GM12878 (cell line): ENCODE measurements around the gene OPRM1. TPM values are rescaled to one million over a fixed set of nuclear protein-coding genes. Genes with fewer than 3 reads are reported as not detected.

ENCODE experiments used
- ASH2L ChIP-seq: fragments of 300-600, 200-600 bp; sonication (generic); IDR thresholded peaks from 2 replicates; pipeline ENCODE4 v1.6.1; 2017; ENCODE audit warnings: low read depth, mild to moderate bottlenecking, borderline replicate concordance
- DPF2 ChIP-seq: fragments of 450-650 bp; IDR thresholded peaks from 2 replicates; pipeline ENCODE4 v1.6.1; 2017; ENCODE audit warnings: mild to moderate bottlenecking
- E2F8 ChIP-seq: fragments of 450-650 bp; IDR thresholded peaks from 2 replicates; pipeline ENCODE4 v1.6.1; 2018; ENCODE audit warnings: mild to moderate bottlenecking, low read depth, moderate library complexity; ENCODE audit not compliant: partially characterized antibody
- E4F1 ChIP-seq: fragments of 450-650 bp; IDR thresholded peaks from 2 replicates; pipeline ENCODE4 v1.6.1; 2018; ENCODE audit warnings: borderline replicate concordance, mild to moderate bottlenecking; ENCODE audit not compliant: partially characterized antibody
- FOXK2 ChIP-seq: fragments of 450-650 bp; IDR thresholded peaks from 2 replicates; pipeline ENCODE4 v1.6.1; 2017; ENCODE audit warnings: mild to moderate bottlenecking, moderate library complexity
- JUND ChIP-seq: IDR thresholded peaks from 2 replicates; pipeline ENCODE4 v1.6.1; 2012; ENCODE audit warnings: low read depth, mild to moderate bottlenecking, low read length, improper control_type of control experiment, moderate library complexity
- KLF5 ChIP-seq: fragments of 450-650 bp; IDR thresholded peaks from 2 replicates; pipeline ENCODE4 v1.6.1; 2014; ENCODE audit warnings: mild to moderate bottlenecking; ENCODE audit not compliant: partially characterized antibody
- LARP7 ChIP-seq: fragments of 450-650 bp; IDR thresholded peaks from 2 replicates; pipeline ENCODE4 v1.6.1; 2017; ENCODE audit warnings: mild to moderate bottlenecking
- NR2C1 ChIP-seq: fragments of 450-650 bp; IDR thresholded peaks from 2 replicates; pipeline ENCODE4 v1.6.1; 2017; ENCODE audit warnings: antibody characterized with exemption, mild to moderate bottlenecking, moderate library complexity
- POLR2A ChIP-seq: IDR thresholded peaks from 2 replicates; pipeline ENCODE4 v1.6.1; 2011; ENCODE audit warnings: low read depth, mild to moderate bottlenecking, low read length
- RAD21 ChIP-seq: IDR thresholded peaks from 2 replicates; pipeline ENCODE4 v1.6.1; 2011; ENCODE audit warnings: mild to moderate bottlenecking, low read depth, low read length, moderate library complexity; ENCODE audit not compliant: insufficient read depth
- REST ChIP-seq: IDR thresholded peaks from 2 replicates; pipeline ENCODE4 v1.6.1; 2012; ENCODE audit warnings: mild to moderate bottlenecking, low read depth, low read length
- SP1 ChIP-seq: IDR thresholded peaks from one replicate; pipeline ENCODE4 v1.6.1; 2011; ENCODE audit warnings: low read depth, low read length
- SREBF1 ChIP-seq: IDR thresholded peaks from 2 replicates; pipeline ENCODE4 v1.6.1; 2012; ENCODE audit warnings: mild to moderate bottlenecking, low read length
- SREBF2 ChIP-seq: IDR thresholded peaks from 2 replicates; pipeline ENCODE4 v1.6.1; 2012; ENCODE audit warnings: mild to moderate bottlenecking, low read length
- TCF12 ChIP-seq: IDR thresholded peaks from 2 replicates; pipeline ENCODE4 v1.6.1; 2011; ENCODE audit warnings: low read depth, mild to moderate bottlenecking, low read length
- ZNF592 ChIP-seq: fragments of 450-650 bp; IDR thresholded peaks from 2 replicates; pipeline ENCODE4 v1.6.1; 2017; ENCODE audit warnings: mild to moderate bottlenecking, moderate library complexity
- ZSCAN29 ChIP-seq: fragments of 450-650 bp; IDR thresholded peaks from 2 replicates; pipeline ENCODE4 v1.6.1; 2017; ENCODE audit warnings: mild to moderate bottlenecking, moderate library complexity
- polyA plus RNA-seq, 11 experiments: library from polyadenylated mRNA; depleted of rRNA in 4 of 11; unstranded in 6 of 11; stranded (reverse) in 5 of 11; fragments of >200 nt; fragmentation: Nextera tagmentation in 4 of 11; fragmentation: Illumina TruSeq in 1 of 11; extraction: Ambion mirVana in 4 of 11; extraction: Trizol in 1 of 11; gene quantifications; 1 replicate in 1 of 11; 2 replicates in 10 of 11; pipeline versions ENCODE4 v1.2.1 to v1.2.3, GENCODE V29; 2011 to 2016; ENCODE audit warnings: inconsistent platforms in 2 of 11, missing spikeins in 2 of 11, low read depth in 1 of 11
- total RNA-seq, 4 experiments: library from RNA; depleted of rRNA in 3 of 4; stranded (reverse); fragments of >200 nt in 3 of 4; fragmentation: Illumina TruSeq in 1 of 4; extraction: Trizol in 1 of 4; gene quantifications; 2 replicates each; pipeline versions ENCODE4 v1.2.1 to v1.2.3, GENCODE V29; 2013 to 2021

The OPRM1 gene
- total and polyA plus RNA-seq, 10 of the 15 experiments (the other 5 are each of a cell fraction or from before 2014, with no cell fraction given), result not detected

GRCh38 chr6:154247119-154247861 is 208.2 kb downstream of the OPRM1 start (continued):
- no peak for TF ChIP-seq DPF2
- TF ChIP-seq KLF5, result no peak
- no peak for TF ChIP-seq ASH2L
- no peak for TF ChIP-seq SREBF1
- no peak for TF ChIP-seq SREBF2
- TF ChIP-seq FOXK2, result no peak
- no peak for TF ChIP-seq E2F8
- TF ChIP-seq REST, result no peak
- TF ChIP-seq RAD21, result no peak
- no peak for TF ChIP-seq TCF12
- no peak for TF ChIP-seq ZNF592
- no peak for TF ChIP-seq JUND
- TF ChIP-seq POLR2A, result no peak
- TF ChIP-seq ZSCAN29, result no peak
- no peak for TF ChIP-seq E4F1
- TF ChIP-seq SP1, result no peak
- peak; percentile 44; the same call in 1 of the 2 replicates for TF ChIP-seq LARP7
- TF ChIP-seq NR2C1, result no peak
